ENCODE measurements around the gene RBM20.

Gene RBM20

GRCh38 chr10:110695539-110695886 is 51.4 kb downstream of the RBM20 start:
- DNase-seq (ENCODE audit: low spot score), result no peak
- TF ChIP-seq, protein P1, sequence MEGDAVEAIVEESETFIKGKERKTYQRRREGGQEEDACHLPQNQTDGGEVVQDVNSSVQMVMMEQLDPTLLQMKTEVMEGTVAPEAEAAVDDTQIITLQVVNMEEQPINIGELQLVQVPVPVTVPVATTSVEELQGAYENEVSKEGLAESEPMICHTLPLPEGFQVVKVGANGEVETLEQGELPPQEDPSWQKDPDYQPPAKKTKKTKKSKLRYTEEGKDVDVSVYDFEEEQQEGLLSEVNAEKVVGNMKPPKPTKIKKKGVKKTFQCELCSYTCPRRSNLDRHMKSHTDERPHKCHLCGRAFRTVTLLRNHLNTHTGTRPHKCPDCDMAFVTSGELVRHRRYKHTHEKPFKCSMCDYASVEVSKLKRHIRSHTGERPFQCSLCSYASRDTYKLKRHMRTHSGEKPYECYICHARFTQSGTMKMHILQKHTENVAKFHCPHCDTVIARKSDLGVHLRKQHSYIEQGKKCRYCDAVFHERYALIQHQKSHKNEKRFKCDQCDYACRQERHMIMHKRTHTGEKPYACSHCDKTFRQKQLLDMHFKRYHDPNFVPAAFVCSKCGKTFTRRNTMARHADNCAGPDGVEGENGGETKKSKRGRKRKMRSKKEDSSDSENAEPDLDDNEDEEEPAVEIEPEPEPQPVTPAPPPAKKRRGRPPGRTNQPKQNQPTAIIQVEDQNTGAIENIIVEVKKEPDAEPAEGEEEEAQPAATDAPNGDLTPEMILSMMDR (IDR thresholded peaks at IDR 0.05; ENCODE audit: extremely low read depth, insufficient read depth, missing control alignments), result no peak
- in situ Hi-C loops (cut with MboI; ENCODE audit: low pct_unique_long_range_greater_than_20kb, low sequenced_read_pairs, unreplicated experiment), result no loop called here

DNA sequence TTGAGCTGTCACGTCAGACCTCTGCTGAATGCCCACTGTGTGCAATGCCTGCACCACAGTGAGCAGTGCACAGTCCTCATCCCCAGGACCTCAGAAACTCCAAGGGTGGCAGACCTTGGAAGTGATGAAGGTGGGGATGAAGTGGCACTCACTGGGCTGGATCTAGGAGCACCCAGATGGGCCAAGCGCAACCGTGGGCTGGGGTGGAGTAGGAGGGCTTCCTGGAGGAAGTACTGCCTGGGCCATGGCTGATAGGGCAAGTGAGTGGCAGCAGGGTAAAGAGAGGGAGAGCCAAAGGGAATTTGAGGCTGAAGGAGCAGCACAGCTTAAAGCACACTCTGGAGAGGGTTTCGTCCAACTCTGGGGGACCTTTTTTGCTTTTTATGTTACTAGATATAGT is 52.3 kb downstream of the RBM20 start:
- TF ChIP-seq, protein P1 (IDR thresholded peaks at IDR 0.05; ENCODE audit: extremely low read depth, insufficient read depth, missing control alignments), result no peak
- no peak for DNase-seq (ENCODE audit: low spot score)
- in situ Hi-C loops (cut with MboI; ENCODE audit: low pct_unique_long_range_greater_than_20kb, low sequenced_read_pairs, unreplicated experiment), result no loop called here

- DNase-seq (ENCODE audit: low spot score), result no peak
- TF ChIP-seq, protein P1 (IDR thresholded peaks at IDR 0.05; ENCODE audit: extremely low read depth, insufficient read depth, missing control alignments), result no peak
- in situ Hi-C loops (cut with MboI; ENCODE audit: low pct_unique_long_range_greater_than_20kb, low sequenced_read_pairs, unreplicated experiment), result no loop called here
These were observed 54.2 kb downstream of the RBM20 start for GRCh38 chr10:110698340-110698739.

- TF ChIP-seq, protein P1 (IDR thresholded peaks at IDR 0.05; ENCODE audit: extremely low read depth, insufficient read depth, missing control alignments), result no peak
- in situ Hi-C loops (cut with MboI; ENCODE audit: low pct_unique_long_range_greater_than_20kb, low sequenced_read_pairs, unreplicated experiment), result no loop called here
- DNase-seq (ENCODE audit: low spot score), result no peak
These were observed 54.7 kb downstream of the RBM20 start for GRCh38 chr10:110698782-110699201.

DNA sequence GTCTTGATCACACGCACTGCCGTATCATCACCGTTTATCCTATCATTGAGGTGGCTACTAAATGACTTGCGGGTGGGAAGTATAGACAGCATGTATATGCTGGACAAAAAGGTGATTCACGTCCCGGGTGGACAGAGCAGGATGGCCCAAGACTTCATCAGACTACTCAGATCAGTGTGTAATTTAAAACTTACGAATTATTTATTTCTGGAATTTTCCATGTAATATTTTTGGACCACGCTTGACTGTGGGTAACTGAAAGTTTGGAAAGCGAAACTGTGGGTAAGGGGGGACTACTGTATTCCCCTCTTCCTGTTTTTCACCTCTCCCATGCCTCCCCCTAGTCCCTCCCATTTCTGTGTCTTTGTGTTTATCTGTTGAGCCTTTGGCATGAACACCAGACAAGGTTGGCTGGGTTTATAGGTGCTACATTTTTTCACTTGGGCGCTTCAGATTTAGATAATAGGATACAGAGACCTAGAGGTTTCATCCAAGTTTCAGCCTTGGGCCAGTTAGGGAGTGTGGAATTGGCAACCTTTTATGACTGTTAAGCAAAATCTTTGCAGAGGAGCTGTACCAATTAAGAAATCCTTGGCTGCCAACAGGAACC is 55.8 kb downstream of the RBM20 start:
- TF ChIP-seq, protein P1 (IDR thresholded peaks at IDR 0.05; ENCODE audit: extremely low read depth, insufficient read depth, missing control alignments), result no peak
- DNase-seq (ENCODE audit: low spot score), result no peak
- in situ Hi-C loops (cut with MboI; ENCODE audit: low pct_unique_long_range_greater_than_20kb, low sequenced_read_pairs, unreplicated experiment), result no loop called here

DNA sequence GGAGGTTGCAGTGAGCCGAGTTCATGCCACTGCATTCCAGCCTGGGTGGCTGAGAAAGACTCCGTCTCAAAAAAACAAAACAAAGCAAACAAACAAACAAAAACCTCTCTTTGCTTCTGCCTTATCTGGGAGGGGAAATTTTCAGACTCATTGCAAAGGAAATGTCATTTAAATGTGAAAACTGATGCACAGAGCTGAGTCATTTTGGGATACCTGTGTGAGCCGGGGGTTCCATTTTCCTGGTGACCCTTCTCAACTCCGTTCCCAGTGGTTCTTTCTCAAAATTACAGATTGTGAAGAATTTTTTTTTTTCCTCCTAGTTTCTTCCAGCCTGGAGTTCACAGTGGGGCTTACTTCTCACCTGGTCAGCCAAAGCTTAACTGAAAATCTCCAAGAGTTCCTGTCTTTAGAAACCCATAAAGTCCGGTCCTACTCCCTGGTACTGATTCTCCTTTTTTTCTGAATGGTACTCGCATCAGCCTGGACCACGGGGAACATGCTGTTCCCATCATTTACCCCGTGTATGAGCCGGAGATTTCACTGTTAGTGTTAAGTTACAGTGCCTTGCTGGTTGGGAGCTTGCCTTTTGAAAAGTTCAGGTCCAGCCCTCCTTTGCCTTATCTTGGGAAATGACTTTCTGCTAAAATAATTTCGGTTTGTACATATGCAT is 56.9 kb downstream of the RBM20 start:
- in situ Hi-C loops (cut with MboI; ENCODE audit: low pct_unique_long_range_greater_than_20kb, low sequenced_read_pairs, unreplicated experiment), result no loop called here
- TF ChIP-seq, protein P1 (IDR thresholded peaks at IDR 0.05; ENCODE audit: extremely low read depth, insufficient read depth, missing control alignments), result no peak
- no peak for DNase-seq (ENCODE audit: low spot score)
